PC-3 (cell line): ENCODE data around the gene REEP6.

Source experiments
- CTCF ChIP-seq: fragments of 300-600 bp; sonication (generic); conservative IDR thresholded peaks from 2 replicates; pipeline ENCODE4 v1.5.1; 2017; ENCODE audit warnings: antibody characterized with exemption, low read depth, mild to moderate bottlenecking, low read length
- EZH2 ChIP-seq: fragments of 300-600 bp; sonication (generic); IDR thresholded peaks from one replicate; pipeline ENCODE4 v1.6.1; 2017; ENCODE audit warnings: antibody characterized with exemption, mild to moderate bottlenecking, low read length; ENCODE audit not compliant: unreplicated experiment
- EZH2phosphoT487 ChIP-seq: fragments of 300-600 bp; sonication (generic); IDR thresholded peaks from 2 replicates; pipeline ENCODE4 v1.6.1; 2018; ENCODE audit warnings: mild to moderate bottlenecking, antibody characterized with exemption, low read length, borderline replicate concordance

DNA sequence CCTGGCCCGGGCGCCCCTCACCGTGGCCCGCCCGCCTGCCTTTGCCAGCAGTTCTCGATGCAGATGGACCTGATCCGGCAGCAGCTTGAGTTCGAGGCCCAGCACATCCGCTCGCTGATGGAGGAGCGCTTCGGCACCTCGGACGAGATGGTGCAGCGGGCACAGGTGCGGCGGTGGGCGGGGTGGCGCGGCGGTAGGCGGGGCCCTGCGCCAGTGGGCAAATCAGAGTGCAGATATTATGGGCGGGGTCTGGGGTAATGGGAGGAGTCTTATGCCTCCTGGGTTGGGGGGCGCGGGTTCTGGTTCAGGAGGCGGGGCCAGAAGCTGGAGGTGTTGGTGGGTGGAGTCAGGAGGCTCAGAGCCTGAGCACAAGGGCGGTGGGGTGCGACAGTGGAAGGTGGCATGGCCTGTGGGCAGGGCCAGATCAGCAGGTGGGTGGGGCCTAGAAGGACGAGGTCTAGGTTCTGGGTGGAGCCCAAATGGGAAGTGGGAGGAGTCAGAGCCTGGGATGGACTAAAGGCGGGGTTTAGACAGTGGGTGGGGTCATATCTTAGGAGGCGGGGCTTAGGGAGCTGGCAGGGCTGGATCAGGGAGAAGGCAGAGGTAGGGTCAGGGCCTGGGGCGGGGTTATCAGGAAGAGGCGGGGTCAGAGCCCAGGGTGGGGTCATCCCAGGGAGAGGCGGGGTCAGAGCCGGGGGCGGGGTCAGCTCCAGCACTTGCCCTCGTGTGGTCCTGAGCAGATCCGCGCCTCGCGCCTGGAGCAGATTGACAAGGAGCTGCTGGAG, 35.5 kb upstream of the REEP6 start:
- TF ChIP-seq CTCF (no peak), EZH2 (no peak), EZH2phosphoT487 (no peak)
